Gastrocnemius medialis (tissue), 4 donors: ENCODE measurements around the gene MORF4L2. TPM values are rescaled to one million over a fixed set of nuclear protein-coding genes. Genes with fewer than 3 reads are reported as not detected.
"Not testable (repeated sequence)": the region's sequence is repeated elsewhere in the genome, so short reads cannot be mapped to it uniquely, and the experiment has no call there.

Experiments
- ATAC-seq, 2 donors: fragments of 150-250 bp; one replicate each; pipeline ENCODE4 v1.9.1; 2016
- DNase-seq, 2 donors: peaks; one replicate each; pipeline ENCODE4 v3.0.0-alpha.2; 2019
- H3K27ac ChIP-seq, 4 donors: fragments of 200-600 bp; sonication (generic); 1 replicate in 1 of 4; 2 replicates in 3 of 4; pipeline ENCODE4 v1.5.1; 2016 to 2018; ENCODE audit warnings: mild to moderate bottlenecking in 2 of 4, moderate library complexity in 1 of 4
- H3K27me3 ChIP-seq, 3 donors: fragments of 200-600 bp; sonication (generic) in 2 of 3; 1 replicate in 1 of 3; 2 replicates in 2 of 3; pipeline versions ENCODE4 v1.5.1 to v1.6.0; 2016 to 2019; ENCODE audit warnings: mild to moderate bottlenecking in 1 of 3, moderate library complexity in 1 of 3
- H3K36me3 ChIP-seq, 2 donors: fragments of 200-600 bp; sonication (generic) in 1 of 2; one replicate each; pipeline ENCODE4 v1.5.1; 2017 to 2018
- H3K4me1 ChIP-seq, 2 donors: fragments of 200-600 bp; sonication (generic) in 1 of 2; one replicate each; pipeline ENCODE4 v1.5.1; 2016 to 2017; ENCODE audit warnings: mild to moderate bottlenecking in 2 of 2
- H3K4me3 ChIP-seq, 4 donors: fragments of 200-600 bp; sonication (generic) in 3 of 4; 1 replicate in 1 of 4; 2 replicates in 3 of 4; pipeline ENCODE4 v1.5.1; 2016 to 2019; ENCODE audit warnings: mild to moderate bottlenecking in 2 of 4
- H3K9me3 ChIP-seq, 3 donors: fragments of 200-600 bp; sonication (generic) in 2 of 3; 1 replicate in 1 of 3; 2 replicates in 2 of 3; pipeline ENCODE4 v1.5.1; 2016 to 2019
- CTCF ChIP-seq, 5 experiments: fragments of 450-650 bp in 3 of 5; fragments of 200-600 bp in 2 of 5; sonication (generic) in 2 of 5; IDR thresholded peaks in 4 of 5; conservative IDR thresholded peaks in 1 of 5; 1 replicate in 4 of 5; 2 replicates in 1 of 5; pipeline ENCODE4 v1.5.1; 2016 to 2019; ENCODE audit warnings: antibody characterized with exemption in 5 of 5, mild to moderate bottlenecking in 3 of 5, moderate library complexity in 3 of 5
- POLR2A ChIP-seq, 2 donors: fragments of 450-650 bp; IDR thresholded peaks; one replicate each; pipeline ENCODE4 v1.6.1; 2017; ENCODE audit warnings: antibody characterized with exemption in 2 of 2, mild to moderate bottlenecking in 2 of 2, moderate library complexity in 2 of 2
- in situ Hi-C, 4 donors: fragments of 200-750 bp; cut with MboI; loops; one replicate each; pipeline versions ENCODE4 v1.15.0 to v1.8.0; 2017; ENCODE audit warnings: low sequenced_read_pairs in 4 of 4
- intact Hi-C: fragments of 100-400 bp; cut with DNase I; formaldehyde crosslinking; loops from one replicate; pipeline ENCODE4 v1.15.1; 2023; ENCODE audit warnings: low total_unique reads
- total RNA-seq, 4 donors: library from RNA; depleted of rRNA; stranded (reverse); fragments of >200 nt; gene quantifications; one replicate each; pipeline versions ENCODE4 v1.1.0 to v1.2.3, GENCODE V29; 2016

MORF4L2 gene
- total RNA-seq, 4 donors from 2014 or later = 190 to 317 (median 213) TPM

GRCh38 chrX:103640401-103641155 lies 45.9 kb downstream of the MORF4L2 start:
- intact Hi-C loops = no loop called here

GRCh38 chrX:103638479-103639346 lies 47.8 kb downstream of the MORF4L2 start:
- H3K4me3 ChIP-seq, ATAC-seq, intact Hi-C loops, H3K27me3 ChIP-seq, H3K9me3 ChIP-seq, in situ Hi-C loops, DNase-seq, H3K36me3 ChIP-seq, H3K27ac ChIP-seq, H3K4me1 ChIP-seq: not testable (repeated sequence)

More at GRCh38 chrX:103640401-103641155, 45.9 kb downstream of the MORF4L2 start:
- ATAC-seq = no peak
- H3K9me3 ChIP-seq = peaks cover 0 to 5% (median 0%) of the 10 kb centered on the region in 3 donors
- no peak for DNase-seq
- H3K4me1 ChIP-seq = no peaks in the 10 kb centered on the region
- no peak overlapping the region for H3K27ac ChIP-seq
- no peaks in the 10 kb centered on the region for H3K36me3 ChIP-seq
- TF ChIP-seq CTCF (IDR thresholded peaks at IDR 0.05 in 4 of 5, conservative IDR thresholded peaks at IDR 0.05 in 1 of 5) (no peak), POLR2A (IDR thresholded peaks at IDR 0.05) (no peak)
- in situ Hi-C loops = no loop called here
- H3K27me3 ChIP-seq = peaks cover 0 to 5% (median 0%) of the 10 kb centered on the region in 3 donors
- H3K4me3 ChIP-seq = no peak overlapping the region

- TF ChIP-seq POLR2A (IDR thresholded peaks at IDR 0.05) (no peak), CTCF (IDR thresholded peaks at IDR 0.05 in 4 of 5, conservative IDR thresholded peaks at IDR 0.05 in 1 of 5) (no peak)
- Histone ChIP-seq H3K36me3 (no peaks in the 10 kb centered on the region), H3K27me3 (peaks cover 0 to under 1% (median 0%) of the 10 kb centered on the region in 3 donors), H3K4me3 (no peak overlapping the region), H3K4me1 (no peaks in the 10 kb centered on the region), H3K9me3 (no peaks in the 10 kb centered on the region), H3K27ac (no peak overlapping the region)
- intact Hi-C loops (no loop called here), in situ Hi-C loops (no loop called here)
- ATAC-seq = no peak
- DNase-seq = no peak
Measured at GRCh38 chrX:103637604-103638338, 48.7 kb downstream of the MORF4L2 start.

GRCh38 chrX:103635436-103635835 lies 51.1 kb downstream of the MORF4L2 start:
- H3K9me3 ChIP-seq = no peaks in the 10 kb centered on the region
- no peak overlapping the region for H3K27ac ChIP-seq
- H3K36me3 ChIP-seq = no peaks in the 10 kb centered on the region
- intact Hi-C loops (no loop called here), in situ Hi-C loops (no loop called here)
- ATAC-seq (no peak), DNase-seq (no peak)
- TF ChIP-seq POLR2A (IDR thresholded peaks at IDR 0.05) (no peak), CTCF (IDR thresholded peaks at IDR 0.05 in 4 of 5, conservative IDR thresholded peaks at IDR 0.05 in 1 of 5) (no peak)
- no peaks in the 10 kb centered on the region for H3K27me3 ChIP-seq
- peaks cover 0 to under 1% of the 10 kb centered on the region in 2 donors for H3K4me1 ChIP-seq
- no peak overlapping the region for H3K4me3 ChIP-seq
